HG02642 (cell line): Measurements from ENCODE around the gene KCNN2.
"Not testable (repeated sequence)": the region's sequence is repeated elsewhere in the genome, so short reads cannot be mapped to it uniquely, and the experiment has no call there.

Source experiments
- ATAC-seq: cut with Tn5 transposase; IDR thresholded peaks from one replicate; pipeline ENCODE4 v1.9.1; 2021; ENCODE audit warnings: mild to moderate bottlenecking; ENCODE audit not compliant: unreplicated experiment, poor library complexity

Gene KCNN2

GRCh38 chr5:114418176-114419066 lies 56.6 kb downstream of the KCNN2 start:
- ATAC-seq, result peak; percentile 94

DNA sequence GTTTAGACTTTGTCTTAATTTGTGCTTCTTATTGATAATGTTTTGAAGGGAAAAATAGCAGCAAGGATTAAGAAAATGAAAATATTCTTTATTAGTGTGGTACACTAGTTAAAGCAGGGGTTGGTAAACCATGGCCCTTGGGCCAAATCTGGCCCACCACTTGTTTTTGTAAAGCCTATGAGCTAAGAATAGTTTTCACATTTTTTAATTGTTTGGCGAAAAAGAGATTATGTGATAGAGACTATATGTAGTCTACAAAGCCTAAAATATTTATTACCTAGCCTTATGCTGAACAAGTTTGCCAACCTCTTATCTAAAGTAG lies 57.2 kb downstream of the KCNN2 start:
- ATAC-seq, result peak; percentile 31

- no peak for ATAC-seq
Measured at GRCh38 chr5:114419959-114420358, 58.1 kb downstream of the KCNN2 start.

- ATAC-seq, result no peak
Measured at GRCh38 chr5:114427204-114427603, 65.3 kb downstream of the KCNN2 start.

DNA sequence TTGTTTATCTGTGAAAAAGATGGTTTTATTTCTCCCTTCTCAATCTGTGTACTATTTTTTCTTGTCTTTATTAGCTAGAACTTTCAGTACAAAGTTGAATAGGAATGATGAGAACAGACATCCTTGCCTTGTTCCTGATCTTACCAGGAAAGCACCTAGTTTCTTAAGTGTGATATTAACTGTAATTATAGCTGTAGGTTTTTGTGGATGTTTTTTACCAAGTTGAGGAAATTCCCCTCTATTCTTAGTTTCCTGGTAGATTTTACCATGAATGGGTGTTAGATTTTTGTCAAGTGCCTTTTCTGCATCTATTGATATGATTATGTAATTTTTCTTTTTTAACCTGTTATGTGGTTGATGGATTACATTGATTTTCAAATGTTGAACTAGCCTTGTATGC lies 68.7 kb downstream of the KCNN2 start:
- ATAC-seq, result no peak

- not testable (repeated sequence) for ATAC-seq
Measured at GRCh38 chr5:114432684-114433083, 70.8 kb downstream of the KCNN2 start.

DNA sequence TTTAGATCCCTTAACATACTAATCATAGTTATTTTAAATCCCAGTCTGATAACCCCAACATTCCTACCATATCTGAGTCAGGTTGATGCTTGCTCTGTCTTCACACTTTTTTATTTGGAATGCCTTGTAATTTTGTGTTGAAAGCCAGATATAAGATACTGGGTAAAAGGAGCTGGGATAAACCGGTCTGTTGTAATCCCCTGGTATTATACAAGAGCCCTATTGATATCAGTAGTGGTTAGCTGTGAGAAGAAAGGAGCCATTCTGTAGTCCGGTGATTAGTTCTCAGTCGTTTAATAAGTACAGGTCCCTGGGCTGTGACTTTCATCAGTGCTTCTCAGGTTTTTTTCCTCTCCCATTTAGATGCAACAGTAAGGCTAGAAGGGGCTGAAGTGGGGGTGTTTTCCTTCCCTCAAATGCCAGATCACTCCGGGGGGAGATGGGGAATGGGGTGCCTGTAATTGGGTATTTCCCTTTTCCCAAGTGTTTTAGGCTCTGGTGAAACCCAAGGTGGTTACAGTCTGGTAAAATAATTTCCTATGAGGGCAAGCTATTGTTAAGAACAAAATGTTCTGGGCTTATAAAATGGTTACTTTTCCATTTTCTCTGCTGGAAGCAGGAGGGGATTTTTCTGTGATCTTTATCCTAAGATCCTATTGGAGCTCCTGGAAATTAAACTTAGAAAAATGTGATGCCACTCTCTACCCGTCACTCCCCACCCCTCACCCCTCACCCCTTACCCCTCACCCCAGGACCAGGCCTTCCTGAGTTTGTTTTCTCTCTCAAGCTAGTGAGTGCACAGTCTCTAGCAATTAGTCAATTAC lies 72.7 kb downstream of the KCNN2 start:
- no peak for ATAC-seq

GRCh38 chr5:114435220-114435481 lies 73.3 kb downstream of the KCNN2 start:
- ATAC-seq, result no peak

DNA sequence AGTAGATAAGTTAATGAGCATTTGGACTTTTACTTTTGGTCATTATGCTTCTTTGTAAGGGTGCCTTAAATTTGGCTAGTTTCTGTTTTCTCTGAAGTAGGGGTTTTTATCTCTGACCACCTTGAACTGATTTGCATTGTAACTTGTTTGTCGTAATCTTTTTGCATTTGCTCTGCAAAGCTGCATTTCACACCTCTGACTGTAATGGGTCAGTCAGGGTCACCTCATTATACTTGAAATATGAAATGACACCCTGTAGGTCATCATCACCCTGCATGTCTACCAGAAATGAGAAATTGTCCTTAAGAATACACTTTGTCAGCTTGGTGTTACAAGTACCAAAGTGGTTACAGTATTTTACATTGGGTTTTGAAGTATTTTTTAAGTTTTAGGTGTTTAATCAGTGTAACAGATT lies 74.0 kb downstream of the KCNN2 start:
- peak; percentile 66 for ATAC-seq

DNA sequence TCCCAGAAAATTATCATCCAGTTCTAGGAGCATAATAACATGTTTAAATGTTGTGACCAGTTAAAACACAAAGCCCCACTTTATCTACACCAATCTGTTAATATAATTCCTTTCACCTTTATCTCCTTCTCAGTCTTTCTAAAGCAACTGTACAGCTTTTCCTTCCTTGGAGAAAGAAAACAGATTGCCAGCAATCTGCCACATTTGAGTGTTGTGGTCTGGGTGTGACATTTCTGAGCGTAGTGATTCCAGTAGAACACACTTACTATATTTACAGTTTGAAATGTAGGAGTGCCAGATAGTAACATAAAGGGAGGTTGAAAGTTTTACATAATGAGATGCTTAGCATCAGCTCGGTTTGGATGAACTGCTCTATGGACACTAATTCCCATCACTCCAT lies 76.1 kb downstream of the KCNN2 start:
- no peak for ATAC-seq

GRCh38 chr5:114438471-114438870 lies 76.6 kb downstream of the KCNN2 start:
- ATAC-seq, result no peak

- no peak for ATAC-seq
Measured at GRCh38 chr5:114447084-114447773, 85.4 kb downstream of the KCNN2 start.

- no peak for ATAC-seq
Measured at GRCh38 chr5:114448481-114448880, 86.6 kb downstream of the KCNN2 start.

DNA sequence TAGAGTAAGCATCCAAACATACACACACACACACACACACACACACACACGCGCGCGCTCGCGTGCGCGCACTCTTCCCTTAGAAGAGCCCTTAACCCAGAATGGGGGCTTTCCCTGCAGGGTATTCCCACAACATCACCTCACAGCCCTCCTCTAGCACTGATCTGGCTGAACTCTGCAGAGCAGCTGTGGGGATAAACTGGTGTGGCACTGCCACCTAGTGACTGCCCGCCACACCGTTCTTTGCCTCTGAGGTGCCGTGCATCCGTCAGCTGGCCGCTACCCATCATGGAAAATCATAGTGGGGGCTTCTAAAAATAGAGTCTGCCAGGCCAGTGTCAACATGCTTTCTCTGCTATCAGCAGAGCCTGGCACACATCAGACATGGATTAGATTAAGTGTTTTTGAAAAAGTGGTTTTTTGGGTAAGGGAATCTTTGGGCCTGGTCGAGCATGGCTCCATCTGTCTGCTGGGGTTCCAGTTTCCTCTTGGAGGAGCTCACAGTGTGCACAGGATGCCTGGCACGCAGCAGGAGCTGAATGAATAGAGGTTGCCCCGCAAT lies 88.1 kb downstream of the KCNN2 start:
- ATAC-seq, result peak; percentile 99

GRCh38 chr5:114450437-114450836 lies 88.6 kb downstream of the KCNN2 start:
- ATAC-seq, result no peak

DNA sequence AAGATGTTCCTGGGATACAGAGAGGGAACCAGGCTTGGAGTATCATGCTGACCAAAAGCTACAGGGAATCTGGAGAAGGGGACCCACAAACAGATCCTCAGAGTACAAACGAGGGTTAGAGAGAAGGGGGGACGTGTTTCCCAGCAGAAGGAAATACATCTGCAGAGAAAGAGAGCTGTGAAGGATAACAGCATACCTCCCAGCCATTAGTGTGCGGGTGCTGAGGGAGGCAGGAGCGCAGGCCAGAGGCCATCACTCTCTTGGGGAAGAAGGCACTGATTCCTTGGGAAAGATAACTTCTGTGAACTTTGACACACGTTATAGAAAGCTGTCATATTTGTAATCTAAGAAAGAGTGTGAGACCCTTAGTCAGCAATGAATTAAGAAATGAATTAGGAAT lies 96.9 kb downstream of the KCNN2 start:
- ATAC-seq, result no peak

DNA sequence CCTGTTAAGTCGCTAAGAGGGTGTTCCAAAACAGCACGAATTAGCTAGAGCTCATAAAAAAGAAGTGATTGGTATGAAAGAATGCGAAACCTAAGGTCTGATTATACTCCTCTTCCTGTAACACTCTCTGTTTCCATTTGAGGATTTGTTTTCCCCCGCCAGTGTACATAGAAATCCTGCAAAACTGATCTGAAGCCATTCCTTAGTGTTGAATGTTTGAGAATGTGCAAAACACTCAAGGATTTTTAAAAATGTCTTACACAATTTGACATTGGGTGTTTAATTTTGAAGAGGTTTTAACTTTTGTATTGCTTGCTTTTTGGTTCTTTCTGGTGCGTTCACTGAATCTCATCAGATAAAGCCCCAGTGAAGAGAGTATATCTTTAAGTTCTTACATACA lies 105.3 kb downstream of the KCNN2 start:
- no peak for ATAC-seq

DNA sequence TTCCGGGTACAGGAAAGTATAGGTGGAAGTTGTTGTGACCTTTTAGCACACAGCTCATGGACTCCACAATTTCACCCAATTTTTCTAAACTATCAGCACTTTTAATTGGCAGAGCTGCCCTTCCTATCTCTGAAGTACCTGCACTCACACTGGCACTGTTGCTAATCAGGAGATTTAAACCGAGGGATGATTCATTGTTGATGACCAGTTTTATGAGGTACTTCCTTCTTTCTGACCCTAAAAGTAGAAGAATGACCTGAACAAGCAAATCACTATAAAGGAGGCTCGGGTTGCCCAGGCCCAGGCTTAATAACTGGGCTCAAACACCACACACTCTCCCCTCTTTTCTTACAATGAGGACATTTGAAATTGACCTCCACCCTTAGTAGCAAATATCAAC lies 105.9 kb downstream of the KCNN2 start:
- ATAC-seq, result no peak

GRCh38 chr5:114469372-114469771 lies 107.5 kb downstream of the KCNN2 start:
- ATAC-seq, result no peak

DNA sequence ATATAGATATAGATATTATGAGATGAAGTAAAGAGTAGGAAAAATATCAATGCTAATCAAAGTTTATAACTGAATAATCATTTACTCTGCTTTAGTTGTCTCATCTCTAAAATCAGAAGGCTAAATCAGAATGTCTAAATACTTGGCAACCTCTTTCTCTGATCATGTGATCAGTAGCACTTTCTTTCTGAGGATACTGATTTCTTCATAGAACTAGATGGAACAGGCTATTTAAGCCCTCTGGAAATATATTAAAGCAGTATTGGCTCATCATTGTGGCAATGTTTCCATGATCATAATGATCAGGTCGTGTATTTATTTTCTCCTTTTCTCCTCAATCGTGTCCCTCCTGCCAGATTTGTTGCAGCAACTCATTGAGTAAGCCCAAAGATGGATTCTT lies 109.7 kb downstream of the KCNN2 start:
- no peak for ATAC-seq

DNA sequence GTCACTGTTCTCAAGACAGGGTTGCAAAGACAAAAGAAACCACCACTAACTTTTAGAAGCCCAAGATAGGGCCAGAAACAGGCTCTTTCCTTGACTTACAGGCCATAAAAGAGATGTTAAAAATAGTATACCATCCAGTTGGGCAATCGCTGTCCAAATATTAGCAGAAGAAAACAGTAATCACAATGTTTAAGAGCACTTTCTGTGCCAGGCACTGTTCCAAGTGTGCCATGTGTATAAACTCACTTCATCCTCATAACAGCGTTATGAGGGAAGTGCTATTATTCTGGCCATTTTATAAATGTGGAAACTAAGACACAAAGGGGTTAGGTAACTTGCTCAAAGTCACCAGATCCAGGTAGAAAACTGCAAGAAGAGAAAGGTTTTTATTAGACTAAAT lies 111.7 kb downstream of the KCNN2 start:
- no peak for ATAC-seq
